Measurements from ENCODE around the gene SPINK6.

The SPINK6 gene

DNA sequence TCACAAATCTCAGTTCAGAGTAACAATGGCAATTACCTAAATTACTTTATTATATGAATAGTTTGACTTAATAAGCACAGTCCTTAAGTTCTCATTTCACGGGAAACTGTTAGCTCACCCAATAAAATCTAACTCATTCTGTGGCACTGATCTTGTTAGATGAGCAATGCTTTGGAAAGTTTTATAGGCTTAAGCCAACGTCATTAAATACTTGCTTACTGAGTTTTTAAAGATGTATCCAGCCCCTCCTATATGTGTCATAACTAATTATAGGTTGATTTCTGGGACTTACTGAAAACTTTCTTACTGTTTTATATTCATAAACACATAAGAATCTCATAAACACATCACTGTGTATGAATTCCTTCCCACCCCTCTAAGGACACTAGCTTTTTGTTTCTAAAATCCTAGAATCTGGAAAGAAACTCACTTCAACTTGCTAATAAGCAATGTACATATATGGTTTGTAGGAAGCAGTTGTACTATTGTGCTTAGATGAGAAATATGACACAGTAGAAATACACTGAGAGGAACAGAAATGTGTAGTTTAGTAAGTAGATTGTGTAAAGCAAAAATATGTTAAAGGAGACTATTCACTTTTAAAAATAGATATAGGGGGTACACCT lies 21.4 kb downstream of the SPINK6 start:
- no peak for DNase-seq (ENCODE audit: low read depth in 2 of 2)

DNA sequence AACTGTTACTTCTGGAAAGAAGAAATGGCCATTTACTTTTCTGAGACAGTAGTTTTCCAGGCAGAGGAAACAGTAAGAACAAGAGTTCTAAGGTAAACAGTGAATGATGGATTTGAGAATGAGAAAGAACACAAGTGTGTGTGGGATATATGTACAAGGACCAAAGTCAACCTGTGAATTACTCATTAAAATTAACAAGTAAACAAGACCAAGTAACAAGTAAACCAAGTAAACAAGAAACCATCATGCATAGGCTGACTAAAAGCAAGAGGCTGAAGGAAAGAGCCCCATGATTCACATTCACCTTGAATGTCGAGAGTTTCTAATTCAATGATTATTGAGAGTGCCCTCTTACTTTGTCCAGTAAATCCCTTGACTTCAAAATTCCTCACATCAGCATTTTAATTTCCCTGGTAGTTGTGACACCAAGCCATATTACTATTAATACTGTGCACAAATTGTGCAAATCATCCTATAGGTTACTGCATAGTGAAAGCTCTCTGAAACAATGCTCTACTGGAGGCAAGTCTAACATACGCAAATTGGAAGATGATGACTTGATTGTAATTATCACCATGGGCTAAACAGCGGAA lies 25.6 kb downstream of the SPINK6 start:
- DNase-seq (ENCODE audit: low read depth in 2 of 2), result no peak

DNA sequence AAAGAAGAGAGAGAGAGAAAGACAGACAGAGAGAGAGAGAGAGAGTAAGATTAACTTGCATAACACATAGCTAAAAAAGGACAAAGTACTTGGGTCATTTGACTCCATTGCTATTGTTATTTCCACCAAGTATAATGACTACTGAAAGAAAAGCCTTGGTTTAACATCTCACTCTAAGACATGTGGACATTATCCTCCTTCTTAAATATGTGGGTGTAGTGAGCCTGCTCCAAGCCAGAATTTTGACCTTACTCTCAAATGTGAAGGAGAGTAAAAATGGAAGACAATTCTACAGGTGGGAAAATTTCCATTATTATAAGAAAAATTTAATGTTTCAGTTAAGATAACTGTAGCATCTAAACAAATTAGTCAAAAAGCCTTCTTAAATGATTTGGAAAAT lies 27.0 kb downstream of the SPINK6 start:
- DNase-seq (ENCODE audit: low read depth in 2 of 2), result no peak

DNA sequence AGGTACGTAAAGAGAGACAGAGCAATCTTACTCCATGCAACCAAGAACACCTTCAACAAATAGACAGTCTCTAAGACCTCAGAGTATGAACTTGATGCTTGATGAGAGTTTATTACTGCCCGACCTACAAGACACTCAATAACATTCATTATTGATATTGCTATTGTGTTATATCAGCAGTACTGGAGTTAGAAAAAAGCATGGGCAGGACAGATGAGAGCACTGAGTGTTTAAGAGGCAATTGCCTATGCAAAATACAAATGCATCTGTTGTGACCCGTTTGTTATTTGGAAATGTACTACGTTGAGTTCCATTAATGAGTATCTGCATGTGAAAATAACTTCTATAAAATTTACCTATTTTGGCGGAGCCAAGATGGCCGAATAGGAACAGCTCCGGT lies 27.4 kb downstream of the SPINK6 start:
- DNase-seq (ENCODE audit: low read depth in 2 of 2), result no peak

DNA sequence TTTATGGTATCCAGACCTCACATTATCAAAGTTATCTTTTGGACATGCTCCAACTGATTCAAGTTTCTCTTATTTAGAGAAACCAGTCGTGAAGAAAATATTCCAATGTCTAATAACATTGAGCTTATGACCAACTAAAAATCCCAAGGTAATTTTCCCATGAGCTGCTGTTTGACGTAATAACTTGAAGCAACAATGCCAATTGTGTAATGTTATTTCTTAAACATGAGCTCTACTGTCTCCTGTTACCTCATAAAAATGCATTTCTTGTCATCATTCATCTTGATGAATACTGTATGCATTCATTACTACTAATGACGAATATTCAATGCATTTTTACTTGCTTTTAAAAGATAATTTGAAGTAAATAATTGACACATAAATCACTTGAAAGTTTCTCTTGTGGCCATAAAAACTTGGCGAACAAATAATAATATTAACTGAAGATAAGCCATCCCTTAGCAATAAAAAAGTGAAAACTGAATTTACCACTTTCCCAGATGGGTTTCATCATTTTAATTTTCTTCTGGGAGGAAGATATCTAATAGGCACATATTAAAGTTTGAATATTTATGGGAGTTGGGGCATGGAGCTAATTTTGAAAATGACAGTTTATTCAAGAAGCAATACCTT lies 35.1 kb downstream of the SPINK6 start:
- DNase-seq (ENCODE audit: low read depth in 2 of 2), result no peak

DNA sequence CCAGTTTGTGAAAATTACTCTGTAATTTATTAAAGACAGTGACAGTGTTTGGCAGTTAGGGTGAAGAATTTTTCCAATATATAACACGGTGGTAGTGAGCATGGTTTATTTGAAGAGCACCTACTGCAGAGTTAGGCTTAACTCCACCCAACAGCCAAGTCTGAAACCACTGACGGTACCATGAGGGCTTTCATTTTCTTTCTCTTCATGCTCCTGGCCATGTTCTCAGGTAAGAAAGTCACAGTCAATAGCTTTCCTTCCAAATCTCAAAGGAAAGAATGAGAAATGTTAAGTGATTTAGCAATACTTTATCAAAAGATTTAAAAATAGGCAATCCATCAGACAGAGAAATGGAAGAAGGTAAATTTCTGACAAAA lies 35.6 kb downstream of the SPINK6 start, which contains the start of gene MARCOL:
Gene MARCOL (plus strand): TSS at position 108 of the 377 bp plus-strand sequence. CDS start 73 bp downstream, at position 181.
- no peak for DNase-seq (ENCODE audit: low read depth in 2 of 2)

DNA sequence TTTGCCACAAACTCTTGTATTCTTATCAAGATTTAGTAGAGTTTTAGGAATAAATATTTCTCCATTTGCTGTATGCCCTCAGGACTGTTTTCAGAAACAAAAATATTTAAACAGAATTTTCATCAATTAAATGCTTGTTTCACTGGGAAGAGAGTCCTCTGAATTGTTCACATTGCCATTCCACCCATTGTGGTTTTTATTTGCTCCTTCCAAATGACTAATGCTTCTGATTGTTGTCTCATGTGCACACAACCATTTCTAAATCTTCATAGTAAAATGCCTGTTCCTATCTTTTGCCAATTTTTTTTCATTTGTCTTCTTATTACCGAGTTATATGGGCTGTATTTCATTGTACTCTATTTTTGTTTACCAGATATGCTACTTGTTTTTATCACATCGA lies 46.1 kb downstream of the SPINK6 start:
- no peak for DNase-seq (ENCODE audit: low read depth in 2 of 2)

DNA sequence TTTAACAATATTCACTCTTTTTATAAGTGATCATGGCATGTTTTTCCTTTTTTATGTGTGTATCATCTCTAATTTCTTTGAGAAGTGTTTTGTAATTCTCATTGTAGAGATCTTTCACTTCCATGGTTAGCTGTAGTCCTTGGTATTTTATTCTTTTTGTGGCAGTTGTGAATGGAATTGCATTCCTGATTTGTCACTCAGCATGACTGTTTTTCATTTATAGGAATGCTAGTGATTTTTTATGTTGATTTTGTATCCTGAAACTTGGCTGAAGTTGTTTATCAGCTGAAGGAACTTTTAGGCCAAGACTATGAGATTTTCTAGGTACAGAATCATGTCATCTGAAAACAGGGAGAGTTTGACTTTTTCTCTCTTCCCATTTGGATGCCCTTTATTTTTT lies 52.6 kb downstream of the SPINK6 start:
- DNase-seq (ENCODE audit: low read depth in 2 of 2), result no peak

DNA sequence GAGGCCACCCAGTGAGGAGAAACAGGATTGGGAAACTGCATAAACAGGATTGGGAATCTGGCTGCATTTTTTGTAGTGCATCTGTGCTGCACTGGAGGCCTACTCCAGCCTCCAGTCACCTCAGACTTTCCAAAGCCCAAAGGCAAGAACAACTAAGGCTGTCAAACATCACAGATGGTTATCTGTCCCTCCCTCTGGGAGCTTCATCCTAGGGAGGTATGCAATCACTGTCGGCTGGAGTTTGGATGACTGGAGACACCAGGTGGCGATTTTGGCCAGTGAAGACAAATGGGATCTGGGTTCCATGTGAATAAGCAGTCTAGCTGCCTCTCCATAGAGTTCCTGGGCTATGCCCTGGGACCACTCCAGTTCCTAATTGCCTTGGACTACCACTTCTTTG lies 56.4 kb downstream of the SPINK6 start:
- no peak for DNase-seq (ENCODE audit: low read depth in 2 of 2)

DNA sequence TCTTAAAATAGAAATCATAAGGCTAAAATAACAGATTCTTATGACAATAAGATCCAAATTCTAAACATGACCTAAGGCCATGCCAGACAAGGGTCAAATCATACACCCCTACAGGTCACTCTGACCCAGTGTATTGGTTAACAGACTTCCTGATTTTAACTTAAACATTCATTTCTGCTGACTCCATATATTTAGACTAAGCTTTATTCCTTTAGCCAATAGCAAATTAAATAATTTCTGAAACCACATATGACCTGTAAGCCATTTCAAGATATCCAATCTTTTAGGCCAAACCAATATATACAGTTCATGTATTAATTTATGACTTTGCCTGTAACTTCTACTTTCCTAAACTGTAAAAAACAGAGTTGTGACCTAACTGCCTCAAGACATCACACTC lies 58.4 kb downstream of the SPINK6 start:
- no peak for DNase-seq (ENCODE audit: low read depth in 2 of 2)
